PC-3 (cell line): Measurements from ENCODE around the gene FAM124A.

Source experiments
- CTCF ChIP-seq: fragments of 300-600 bp; sonication (generic); conservative IDR thresholded peaks from 2 replicates; pipeline ENCODE4 v1.5.1; 2017; ENCODE audit warnings: antibody characterized with exemption, low read depth, mild to moderate bottlenecking, low read length
- EZH2 ChIP-seq: fragments of 300-600 bp; sonication (generic); IDR thresholded peaks from one replicate; pipeline ENCODE4 v1.6.1; 2017; ENCODE audit warnings: antibody characterized with exemption, mild to moderate bottlenecking, low read length; ENCODE audit not compliant: unreplicated experiment
- EZH2phosphoT487 ChIP-seq: fragments of 300-600 bp; sonication (generic); IDR thresholded peaks from 2 replicates; pipeline ENCODE4 v1.6.1; 2018; ENCODE audit warnings: mild to moderate bottlenecking, antibody characterized with exemption, low read length, borderline replicate concordance

- TF ChIP-seq CTCF, result no peak
- TF ChIP-seq EZH2, result no peak
- no peak for TF ChIP-seq EZH2phosphoT487
Measured at GRCh38 chr13:51324714-51325420, 102.7 kb downstream of the FAM124A start.
